Measurements from ENCODE around the gene LGALS14.

DNA sequence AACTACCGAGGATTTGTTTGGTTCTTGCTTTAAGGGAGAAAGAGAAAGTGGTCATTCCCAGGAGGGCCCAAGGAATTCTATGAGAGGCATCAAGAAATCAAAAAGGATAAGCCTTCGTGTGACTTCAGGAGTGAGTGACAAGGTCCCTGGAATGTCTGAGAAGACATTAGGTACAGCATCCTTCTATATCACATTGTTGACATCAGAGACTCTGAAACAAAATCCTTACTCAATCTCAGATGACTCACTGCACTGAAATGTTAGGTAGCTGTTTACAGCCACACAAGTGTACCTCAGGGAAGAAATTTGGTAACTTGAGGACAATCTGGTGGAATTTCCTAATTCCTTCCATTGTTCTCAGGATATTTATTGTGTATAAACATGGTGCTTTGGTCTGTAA is 7.9 kb upstream of the LGALS14 start:
- TF ChIP-seq CTCF (IDR thresholded peaks at IDR 0.05) (no peak), POLR2AphosphoS5 (IDR thresholded peaks at IDR 0.05) (no peak), POLR2A (IDR thresholded peaks at IDR 0.05) (no peak)

All from transverse colon (tissue), 4 donors.